ENCODE measurements around the gene ETNPPL. TPM values are rescaled to one million over a fixed set of nuclear protein-coding genes. Genes with fewer than 3 reads are reported as not detected.

Gene ETNPPL
- total RNA-seq, 1 donor: not detected

DNA sequence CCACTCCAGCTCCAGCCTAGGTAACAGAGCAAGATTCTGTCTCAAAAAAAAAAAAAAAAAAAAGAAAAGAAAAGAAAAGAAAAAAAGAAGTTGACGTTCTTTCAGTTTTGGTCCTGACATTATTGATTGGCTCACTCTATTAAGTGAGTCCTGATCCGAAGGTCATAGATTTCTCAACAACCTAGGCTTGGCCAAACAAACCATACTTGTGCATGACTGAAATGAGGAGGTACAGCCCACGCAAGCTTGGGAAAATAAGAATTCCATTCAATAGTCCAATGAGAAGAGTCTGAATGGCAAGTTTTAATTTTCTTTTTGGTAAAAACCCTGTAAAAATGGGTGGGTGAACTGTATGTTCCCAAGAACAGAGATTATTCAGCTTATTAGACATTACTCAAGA lies 3.2 kb upstream of the ETNPPL start:
- no peak overlapping the region for H3K4me3 ChIP-seq (ENCODE audit: low read depth, low read length)
- DNase-seq (ENCODE audit: low read depth): no peak
- TF ChIP-seq, protein P1, sequence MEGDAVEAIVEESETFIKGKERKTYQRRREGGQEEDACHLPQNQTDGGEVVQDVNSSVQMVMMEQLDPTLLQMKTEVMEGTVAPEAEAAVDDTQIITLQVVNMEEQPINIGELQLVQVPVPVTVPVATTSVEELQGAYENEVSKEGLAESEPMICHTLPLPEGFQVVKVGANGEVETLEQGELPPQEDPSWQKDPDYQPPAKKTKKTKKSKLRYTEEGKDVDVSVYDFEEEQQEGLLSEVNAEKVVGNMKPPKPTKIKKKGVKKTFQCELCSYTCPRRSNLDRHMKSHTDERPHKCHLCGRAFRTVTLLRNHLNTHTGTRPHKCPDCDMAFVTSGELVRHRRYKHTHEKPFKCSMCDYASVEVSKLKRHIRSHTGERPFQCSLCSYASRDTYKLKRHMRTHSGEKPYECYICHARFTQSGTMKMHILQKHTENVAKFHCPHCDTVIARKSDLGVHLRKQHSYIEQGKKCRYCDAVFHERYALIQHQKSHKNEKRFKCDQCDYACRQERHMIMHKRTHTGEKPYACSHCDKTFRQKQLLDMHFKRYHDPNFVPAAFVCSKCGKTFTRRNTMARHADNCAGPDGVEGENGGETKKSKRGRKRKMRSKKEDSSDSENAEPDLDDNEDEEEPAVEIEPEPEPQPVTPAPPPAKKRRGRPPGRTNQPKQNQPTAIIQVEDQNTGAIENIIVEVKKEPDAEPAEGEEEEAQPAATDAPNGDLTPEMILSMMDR (IDR thresholded peaks at IDR 0.05; ENCODE audit: insufficient read depth, low read depth, low read length): no peak

DNA sequence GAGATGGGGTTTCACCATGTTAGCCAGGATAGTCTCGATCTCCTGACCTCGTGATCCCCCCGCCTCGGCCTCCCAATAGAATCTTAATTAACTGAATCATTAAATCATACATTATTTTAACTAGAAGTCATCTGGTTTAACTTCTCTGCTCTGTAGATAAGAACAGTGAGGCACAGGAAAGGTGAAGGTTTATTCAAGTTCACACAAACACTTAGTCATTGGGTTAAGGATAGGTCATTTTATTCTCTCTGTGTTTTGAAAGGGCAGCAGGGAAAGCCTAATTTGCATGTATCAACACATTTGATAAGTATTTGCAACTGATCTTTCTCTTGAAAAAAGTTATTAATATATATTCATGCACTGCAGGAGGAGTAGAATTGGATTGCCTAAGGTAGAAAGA lies 1.1 kb upstream of the ETNPPL start:
- no peak overlapping the region for H3K4me3 ChIP-seq (ENCODE audit: low read depth, low read length)
- TF ChIP-seq, protein P1 (IDR thresholded peaks at IDR 0.05; ENCODE audit: insufficient read depth, low read depth, low read length): no peak
- no peak for DNase-seq (ENCODE audit: low read depth)

DNA sequence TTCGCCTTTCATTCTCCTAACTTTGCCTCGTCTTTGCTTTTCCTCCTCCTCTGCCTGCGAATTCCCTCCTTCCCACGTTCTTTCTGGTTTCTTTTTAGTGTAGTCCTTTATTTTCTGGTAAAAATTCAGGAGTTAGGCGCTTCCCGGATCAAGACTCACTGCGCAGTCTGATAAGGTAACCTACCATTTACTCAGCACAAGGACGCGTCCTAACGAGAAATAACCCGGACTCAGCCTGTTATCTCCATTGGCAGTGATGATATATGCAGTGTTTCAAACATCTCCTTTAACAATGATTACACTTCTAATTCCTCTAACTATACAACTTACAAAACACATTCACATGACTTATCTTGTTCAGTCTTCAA lies 357 bp upstream of the ETNPPL start:
- no peak for DNase-seq (ENCODE audit: low read depth)
- TF ChIP-seq, protein P1 (IDR thresholded peaks at IDR 0.05; ENCODE audit: insufficient read depth, low read depth, low read length): no peak
- H3K4me3 ChIP-seq (ENCODE audit: low read depth, low read length): peak overlapping the region; percentile 54

DNA sequence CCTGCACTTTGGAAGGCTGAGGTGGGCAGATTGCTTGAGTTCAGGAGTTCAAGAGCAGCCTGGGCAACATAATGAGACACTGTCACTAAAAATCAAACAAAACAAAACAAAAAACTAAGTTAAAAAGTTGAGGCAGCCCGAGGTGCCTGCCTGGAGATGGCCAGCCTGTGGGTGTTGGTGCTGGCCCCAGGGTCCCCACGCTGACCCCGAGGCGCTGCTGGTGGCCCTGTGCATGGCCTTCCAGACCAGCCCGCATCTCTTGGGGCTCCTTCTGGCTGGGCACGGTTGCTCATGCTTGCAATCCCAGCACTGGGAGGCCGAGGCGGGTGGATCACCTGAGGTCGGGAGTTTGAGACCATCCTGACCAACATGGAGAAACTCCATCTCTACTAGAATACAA lies 4.4 kb downstream of the ETNPPL start:
- no peak overlapping the region for H3K4me3 ChIP-seq (ENCODE audit: low read depth, low read length)
- DNase-seq (ENCODE audit: low read depth): no peak
- TF ChIP-seq, protein P1 (IDR thresholded peaks at IDR 0.05; ENCODE audit: insufficient read depth, low read depth, low read length): no peak

DNA sequence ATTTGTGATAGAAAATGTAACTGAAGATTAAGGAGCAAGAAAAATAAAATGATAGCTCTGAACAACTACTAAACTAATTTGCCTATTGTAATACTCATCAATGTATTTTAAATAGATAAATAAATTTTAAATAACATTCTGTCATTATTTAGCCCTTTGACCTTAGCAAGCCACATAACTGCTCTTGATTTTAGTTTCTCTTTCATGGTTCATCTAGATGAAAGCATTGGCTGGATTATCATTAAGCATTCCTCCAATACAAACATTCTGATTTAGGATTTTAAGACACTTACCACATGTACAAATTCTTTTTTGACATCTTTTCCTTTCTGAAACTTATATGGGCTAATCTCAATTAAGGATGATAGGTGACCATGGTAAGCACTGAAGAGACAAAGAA lies 8.5 kb downstream of the ETNPPL start:
- TF ChIP-seq, protein P1 (IDR thresholded peaks at IDR 0.05; ENCODE audit: insufficient read depth, low read depth, low read length): no peak
- H3K4me3 ChIP-seq (ENCODE audit: low read depth, low read length): no peak overlapping the region
- no peak for DNase-seq (ENCODE audit: low read depth)

DNA sequence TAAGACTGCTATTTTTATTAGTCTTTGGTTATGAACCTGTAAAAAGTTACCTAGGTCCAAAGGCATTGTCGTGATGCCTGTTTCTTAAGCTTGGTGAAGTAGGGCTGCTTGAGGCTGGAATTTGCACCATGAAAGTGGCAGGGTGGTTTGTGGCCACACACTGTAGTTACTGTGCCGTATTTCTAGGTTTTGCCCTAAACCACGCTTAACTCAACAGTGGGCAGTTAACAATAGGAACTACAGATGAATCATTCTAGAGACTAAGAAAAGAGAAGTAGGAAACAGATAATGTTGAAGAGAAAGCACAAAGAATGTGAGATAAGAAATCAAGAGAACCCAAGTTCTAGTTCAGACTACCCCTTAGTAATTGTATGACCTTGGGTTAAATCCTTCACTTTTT lies 11.5 kb downstream of the ETNPPL start:
- no peak overlapping the region for H3K4me3 ChIP-seq (ENCODE audit: low read depth, low read length)
- no peak for DNase-seq (ENCODE audit: low read depth)
- TF ChIP-seq, protein P1 (IDR thresholded peaks at IDR 0.05; ENCODE audit: insufficient read depth, low read depth, low read length): no peak

DNA sequence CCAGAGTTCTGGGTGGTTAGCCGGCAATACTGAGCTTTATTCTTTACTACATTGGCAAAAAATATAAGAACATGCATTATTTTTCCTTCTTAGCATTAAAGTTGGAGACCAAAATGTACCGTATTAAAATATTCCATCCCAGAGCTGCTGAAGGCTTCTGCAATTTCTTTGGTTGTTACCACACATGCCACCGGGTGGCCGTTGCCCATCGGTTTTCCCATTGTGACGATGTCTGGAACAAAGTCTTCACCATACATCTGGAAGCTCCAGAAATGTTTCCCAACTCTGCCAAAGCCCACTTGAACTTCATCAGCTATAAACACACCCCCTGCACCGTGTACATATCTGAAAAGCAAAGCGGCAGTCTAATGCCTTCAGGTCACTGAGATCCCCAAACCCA lies 13.7 kb downstream of the ETNPPL start:
- DNase-seq (ENCODE audit: low read depth): no peak
- no peak overlapping the region for H3K4me3 ChIP-seq (ENCODE audit: low read depth, low read length)
- TF ChIP-seq, protein P1 (IDR thresholded peaks at IDR 0.05; ENCODE audit: insufficient read depth, low read depth, low read length): no peak
